HG03558 (cell line): ENCODE data around the gene ZNF333.

Source experiments
- ATAC-seq: cut with Tn5 transposase; IDR thresholded peaks from one replicate; pipeline ENCODE4 v1.9.1; 2021; ENCODE audit warnings: moderate number of reproducible peaks; ENCODE audit not compliant: unreplicated experiment; ENCODE audit errors: extremely low read depth

ZNF333 gene

GRCh38 chr19:14694641-14695266 is 4.9 kb downstream of the ZNF333 start:
- no peak for ATAC-seq

GRCh38 chr19:14695471-14695870 is 5.6 kb downstream of the ZNF333 start:
- ATAC-seq = no peak

GRCh38 chr19:14699641-14700040 is 9.8 kb downstream of the ZNF333 start:
- ATAC-seq = no peak

- ATAC-seq = no peak
Observed at GRCh38 chr19:14700711-14701375, 11.0 kb downstream of the ZNF333 start.

- no peak for ATAC-seq
Observed at GRCh38 chr19:14703833-14704232, 14.0 kb downstream of the ZNF333 start.

GRCh38 chr19:14704450-14704849 is 14.6 kb downstream of the ZNF333 start:
- ATAC-seq = no peak

- ATAC-seq = no peak
Observed at GRCh38 chr19:14715841-14716240, 26.0 kb downstream of the ZNF333 start.

GRCh38 chr19:14718522-14719116 is 28.8 kb downstream of the ZNF333 start:
- no peak for ATAC-seq

- ATAC-seq = no peak
Observed at GRCh38 chr19:14719162-14719561, 29.3 kb downstream of the ZNF333 start.

- ATAC-seq = no peak
Observed at GRCh38 chr19:14722127-14722526, 32.3 kb downstream of the ZNF333 start.

- ATAC-seq = no peak
Observed at GRCh38 chr19:14728595-14728994, 38.7 kb downstream of the ZNF333 start.

GRCh38 chr19:14731200-14731599 is 41.4 kb downstream of the ZNF333 start:
- ATAC-seq = no peak

GRCh38 chr19:14732510-14732909 is 42.7 kb downstream of the ZNF333 start:
- ATAC-seq = no peak

GRCh38 chr19:14733574-14733973 is 43.7 kb downstream of the ZNF333 start:
- ATAC-seq = no peak

GRCh38 chr19:14735915-14736314 is 46.1 kb downstream of the ZNF333 start:
- ATAC-seq = no peak

GRCh38 chr19:14746886-14747285 is 57.0 kb downstream of the ZNF333 start:
- no peak for ATAC-seq

- no peak for ATAC-seq
Observed at GRCh38 chr19:14748601-14749000, 58.8 kb downstream of the ZNF333 start.

GRCh38 chr19:14758816-14759215 is 69.0 kb downstream of the ZNF333 start:
- no peak for ATAC-seq

GRCh38 chr19:14761607-14762006 is 71.8 kb downstream of the ZNF333 start:
- ATAC-seq = no peak

- no peak for ATAC-seq
Observed at GRCh38 chr19:14762111-14762510, 72.3 kb downstream of the ZNF333 start.

GRCh38 chr19:14763497-14764145 is 73.8 kb downstream of the ZNF333 start:
- ATAC-seq = no peak
